ENCODE measurements around the gene VRK3. TPM values are rescaled to one million over a fixed set of nuclear protein-coding genes. Genes with fewer than 3 reads are reported as not detected.
"Not testable (repeated sequence)": the region's sequence is repeated elsewhere in the genome, so short reads cannot be mapped to it uniquely, and the experiment has no call there.

The VRK3 gene, protein sequence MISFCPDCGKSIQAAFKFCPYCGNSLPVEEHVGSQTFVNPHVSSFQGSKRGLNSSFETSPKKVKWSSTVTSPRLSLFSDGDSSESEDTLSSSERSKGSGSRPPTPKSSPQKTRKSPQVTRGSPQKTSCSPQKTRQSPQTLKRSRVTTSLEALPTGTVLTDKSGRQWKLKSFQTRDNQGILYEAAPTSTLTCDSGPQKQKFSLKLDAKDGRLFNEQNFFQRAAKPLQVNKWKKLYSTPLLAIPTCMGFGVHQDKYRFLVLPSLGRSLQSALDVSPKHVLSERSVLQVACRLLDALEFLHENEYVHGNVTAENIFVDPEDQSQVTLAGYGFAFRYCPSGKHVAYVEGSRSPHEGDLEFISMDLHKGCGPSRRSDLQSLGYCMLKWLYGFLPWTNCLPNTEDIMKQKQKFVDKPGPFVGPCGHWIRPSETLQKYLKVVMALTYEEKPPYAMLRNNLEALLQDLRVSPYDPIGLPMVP
- total RNA-seq (2012; rRNA removed): 19.5 and 21.2 TPM in 2 replicates

DNA sequence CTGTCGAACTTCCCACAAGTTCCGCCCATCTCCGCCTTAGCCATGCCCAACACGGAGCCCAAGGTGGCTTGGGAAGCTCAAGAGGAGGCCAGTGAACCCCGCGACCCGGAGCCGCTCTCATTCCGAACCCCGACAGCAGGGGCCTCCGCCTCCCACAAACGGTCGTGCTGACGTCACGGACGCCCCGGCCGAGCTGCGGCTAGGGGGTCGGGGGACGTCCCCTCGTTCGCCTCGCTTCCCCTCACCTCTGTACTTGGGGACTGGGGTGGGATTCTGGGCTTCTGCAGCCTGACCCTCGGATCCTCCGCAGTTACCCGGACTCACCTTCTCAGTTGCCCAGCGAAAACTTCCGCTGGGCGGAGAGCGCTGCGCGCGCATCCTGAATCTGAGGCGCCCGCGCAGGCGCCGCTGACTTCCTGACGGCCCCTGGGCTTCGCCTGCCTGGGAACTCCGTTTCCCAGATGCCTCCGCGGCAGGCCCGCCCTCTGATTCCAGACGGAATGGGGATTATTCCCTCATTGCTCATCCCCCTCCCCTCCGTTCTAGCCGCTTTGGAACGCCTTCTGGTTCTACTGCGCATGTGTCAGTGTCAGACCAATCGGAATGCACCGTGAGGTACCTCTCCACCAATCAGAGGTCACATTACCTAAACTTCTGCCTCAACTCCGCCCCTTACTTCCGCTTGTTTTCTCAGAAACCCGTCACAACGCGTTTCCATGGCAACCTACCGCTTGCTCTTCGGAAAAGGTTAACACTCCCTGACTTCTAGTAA is at the start of gene VRK3:
Gene VRK3 (minus strand): TSS at position 351 of the 772 bp plus-strand sequence. CDS start 9,210 bp downstream, outside the sequence.
- H3K4me2 ChIP-seq (ENCODE audit: low read length): peak within 1 kb of the TSS; percentile 91
- no peaks in the 10 kb centered on the region for H3K27me3 ChIP-seq (ENCODE audit: control insufficient read depth, insufficient read depth, low read length)
- H3K9ac ChIP-seq (ENCODE audit: low read depth, low read length): peak within 1 kb of the TSS; percentile 90
- no peaks in the 10 kb centered on the region for H3K9me3 ChIP-seq (replicated peaks; ENCODE audit: low read length)
- peak within 1 kb of the TSS; percentile 90 for H3K4me3 ChIP-seq (ENCODE audit: low read length)
- peaks cover 4% of the 10 kb centered on the region for H3K36me3 ChIP-seq (ENCODE audit: insufficient read depth, low read length)
- peaks cover 6% of the 10 kb centered on the region for H3K4me1 ChIP-seq (ENCODE audit: control insufficient read depth, insufficient read depth, low read length)

GRCh38 chr19:50068382-50068781 is 43.2 kb upstream of the VRK3 start:
- not testable (repeated sequence) for H3K36me3 ChIP-seq (ENCODE audit: insufficient read depth, low read length); H3K4me3 ChIP-seq (ENCODE audit: low read length); H3K4me2 ChIP-seq (ENCODE audit: low read length); H3K9me3 ChIP-seq (replicated peaks; ENCODE audit: low read length); H3K9ac ChIP-seq (ENCODE audit: low read depth, low read length); H3K27me3 ChIP-seq (ENCODE audit: control insufficient read depth, insufficient read depth, low read length); H3K4me1 ChIP-seq (ENCODE audit: control insufficient read depth, insufficient read depth, low read length)

- no peak overlapping the region for H3K4me3 ChIP-seq (ENCODE audit: low read length)
- H3K27me3 ChIP-seq (ENCODE audit: control insufficient read depth, insufficient read depth, low read length): no peaks in the 10 kb centered on the region
- H3K9me3 ChIP-seq (replicated peaks; ENCODE audit: low read length): no peaks in the 10 kb centered on the region
- no peaks in the 10 kb centered on the region for H3K4me1 ChIP-seq (ENCODE audit: control insufficient read depth, insufficient read depth, low read length)
- H3K36me3 ChIP-seq (ENCODE audit: insufficient read depth, low read length): no peaks in the 10 kb centered on the region
- no peak overlapping the region for H3K9ac ChIP-seq (ENCODE audit: low read depth, low read length)
- no peak overlapping the region for H3K4me2 ChIP-seq (ENCODE audit: low read length)
These were observed 42.4 kb upstream of the VRK3 start for GRCh38 chr19:50067575-50067974.

GRCh38 chr19:50065938-50066337 is 40.8 kb upstream of the VRK3 start:
- no peak overlapping the region for H3K9ac ChIP-seq (ENCODE audit: low read depth, low read length)
- no peak overlapping the region for H3K4me3 ChIP-seq (ENCODE audit: low read length)
- no peaks in the 10 kb centered on the region for H3K9me3 ChIP-seq (replicated peaks; ENCODE audit: low read length)
- no peaks in the 10 kb centered on the region for H3K4me1 ChIP-seq (ENCODE audit: control insufficient read depth, insufficient read depth, low read length)
- H3K27me3 ChIP-seq (ENCODE audit: control insufficient read depth, insufficient read depth, low read length): no peaks in the 10 kb centered on the region
- H3K4me2 ChIP-seq (ENCODE audit: low read length): no peak overlapping the region
- H3K36me3 ChIP-seq (ENCODE audit: insufficient read depth, low read length): no peaks in the 10 kb centered on the region

GRCh38 chr19:50061650-50062049 is 36.5 kb upstream of the VRK3 start:
- H3K36me3 ChIP-seq (ENCODE audit: insufficient read depth, low read length): no peaks in the 10 kb centered on the region
- no peak overlapping the region for H3K9ac ChIP-seq (ENCODE audit: low read depth, low read length)
- no peak overlapping the region for H3K4me3 ChIP-seq (ENCODE audit: low read length)
- H3K9me3 ChIP-seq (replicated peaks; ENCODE audit: low read length): peaks cover 23% of the 10 kb centered on the region
- no peaks in the 10 kb centered on the region for H3K4me1 ChIP-seq (ENCODE audit: control insufficient read depth, insufficient read depth, low read length)
- H3K27me3 ChIP-seq (ENCODE audit: control insufficient read depth, insufficient read depth, low read length): no peaks in the 10 kb centered on the region
- no peak overlapping the region for H3K4me2 ChIP-seq (ENCODE audit: low read length)

GRCh38 chr19:50060107-50060506 is 34.9 kb upstream of the VRK3 start:
- Histone ChIP-seq H3K4me2 (ENCODE audit: low read length) (no peak overlapping the region), H3K4me3 (ENCODE audit: low read length) (no peak overlapping the region), H3K9ac (ENCODE audit: low read depth, low read length) (no peak overlapping the region), H3K4me1 (ENCODE audit: control insufficient read depth, insufficient read depth, low read length) (no peaks in the 10 kb centered on the region), H3K27me3 (ENCODE audit: control insufficient read depth, insufficient read depth, low read length) (no peaks in the 10 kb centered on the region), H3K36me3 (ENCODE audit: insufficient read depth, low read length) (no peaks in the 10 kb centered on the region), H3K9me3 (replicated peaks; ENCODE audit: low read length) (peaks cover 23% of the 10 kb centered on the region)

DNA sequence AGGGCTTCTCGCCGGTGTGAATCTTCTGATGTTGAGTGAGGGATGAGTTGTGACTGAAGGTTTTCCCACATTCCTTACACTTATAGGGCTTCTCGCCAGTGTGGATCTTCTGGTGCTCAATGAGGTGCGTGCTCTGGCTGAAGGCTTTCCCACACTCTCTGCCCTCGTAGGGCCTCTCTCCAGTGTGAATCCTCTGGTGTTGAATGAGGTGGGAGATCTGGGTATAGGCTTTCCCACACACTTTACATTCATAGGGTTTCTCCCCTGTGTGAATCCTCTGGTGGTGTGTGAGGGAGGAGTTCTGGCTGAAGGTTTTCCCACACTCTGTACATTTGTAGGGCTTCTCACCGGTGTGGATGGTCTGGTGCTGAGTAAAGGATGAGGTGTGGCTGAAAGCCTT is 33.9 kb upstream of the VRK3 start:
- Histone ChIP-seq H3K36me3 (ENCODE audit: insufficient read depth, low read length) (no peaks in the 10 kb centered on the region), H3K4me2 (ENCODE audit: low read length) (no peak overlapping the region), H3K4me3 (ENCODE audit: low read length) (no peak overlapping the region), H3K4me1 (ENCODE audit: control insufficient read depth, insufficient read depth, low read length) (no peaks in the 10 kb centered on the region), H3K9ac (ENCODE audit: low read depth, low read length) (no peak overlapping the region), H3K27me3 (ENCODE audit: control insufficient read depth, insufficient read depth, low read length) (no peaks in the 10 kb centered on the region), H3K9me3 (replicated peaks; ENCODE audit: low read length) (peaks cover 23% of the 10 kb centered on the region)

DNA sequence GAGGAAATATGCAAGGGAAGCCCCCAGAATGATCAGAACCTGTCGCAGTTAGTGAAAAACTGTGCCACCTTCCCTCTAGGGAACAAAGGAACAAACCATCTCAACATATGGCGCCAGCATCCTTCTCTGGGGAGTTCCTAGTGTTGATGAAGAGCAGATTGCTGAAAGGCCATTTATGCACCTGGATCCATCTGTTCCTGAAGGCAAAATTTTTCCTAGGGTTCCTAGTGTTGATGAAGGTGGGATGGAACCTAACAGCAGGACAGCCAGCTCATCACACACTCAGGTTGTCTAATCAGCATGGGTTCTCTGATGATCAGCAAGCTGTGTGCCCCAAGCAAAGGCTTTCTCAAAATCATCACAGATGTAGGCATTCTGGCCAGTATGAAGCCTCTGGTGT is 33.3 kb upstream of the VRK3 start:
- Histone ChIP-seq H3K9me3 (replicated peaks; ENCODE audit: low read length) (peaks cover 23% of the 10 kb centered on the region), H3K36me3 (ENCODE audit: insufficient read depth, low read length) (no peaks in the 10 kb centered on the region), H3K4me1 (ENCODE audit: control insufficient read depth, insufficient read depth, low read length) (no peaks in the 10 kb centered on the region), H3K4me2 (ENCODE audit: low read length) (no peak overlapping the region), H3K27me3 (ENCODE audit: control insufficient read depth, insufficient read depth, low read length) (no peaks in the 10 kb centered on the region), H3K4me3 (ENCODE audit: low read length) (no peak overlapping the region), H3K9ac (ENCODE audit: low read depth, low read length) (no peak overlapping the region)

- Histone ChIP-seq H3K4me2 (ENCODE audit: low read length) (no peak overlapping the region), H3K36me3 (ENCODE audit: insufficient read depth, low read length) (peaks cover 3% of the 10 kb centered on the region), H3K9me3 (replicated peaks; ENCODE audit: low read length) (peaks cover under 1% of the 10 kb centered on the region), H3K9ac (ENCODE audit: low read depth, low read length) (no peak overlapping the region), H3K27me3 (ENCODE audit: control insufficient read depth, insufficient read depth, low read length) (no peaks in the 10 kb centered on the region), H3K4me1 (ENCODE audit: control insufficient read depth, insufficient read depth, low read length) (peaks cover 4% of the 10 kb centered on the region), H3K4me3 (ENCODE audit: low read length) (no peak overlapping the region)
These were observed 27.9 kb upstream of the VRK3 start for GRCh38 chr19:50053119-50053518.

- Histone ChIP-seq H3K36me3 (ENCODE audit: insufficient read depth, low read length) (peaks cover 13% of the 10 kb centered on the region), H3K4me3 (ENCODE audit: low read length) (no peak overlapping the region), H3K27me3 (ENCODE audit: control insufficient read depth, insufficient read depth, low read length) (no peaks in the 10 kb centered on the region), H3K4me1 (ENCODE audit: control insufficient read depth, insufficient read depth, low read length) (peaks cover 4% of the 10 kb centered on the region), H3K4me2 (ENCODE audit: low read length) (no peak overlapping the region), H3K9ac (ENCODE audit: low read depth, low read length) (no peak overlapping the region), H3K9me3 (replicated peaks; ENCODE audit: low read length) (peaks cover 10% of the 10 kb centered on the region)
These were observed 26.8 kb upstream of the VRK3 start for GRCh38 chr19:50051964-50052363.

- H3K4me1 ChIP-seq (ENCODE audit: control insufficient read depth, insufficient read depth, low read length); H3K27me3 ChIP-seq (ENCODE audit: control insufficient read depth, insufficient read depth, low read length); H3K9ac ChIP-seq (ENCODE audit: low read depth, low read length): not testable (repeated sequence)
- peak overlapping the region; percentile 89 for H3K4me2 ChIP-seq (ENCODE audit: low read length)
- peaks cover 19% of the 10 kb centered on the region for H3K36me3 ChIP-seq (ENCODE audit: insufficient read depth, low read length)
- peak overlapping the region; percentile 70 for H3K4me3 ChIP-seq (ENCODE audit: low read length)
- H3K9me3 ChIP-seq (replicated peaks; ENCODE audit: low read length): peaks cover 16% of the 10 kb centered on the region
These were observed 26.2 kb upstream of the VRK3 start for GRCh38 chr19:50051228-50051895.
